LNCAP (cell line): ENCODE data around the gene MYRFL.

ENCODE experiments used
- CTCF ChIP-seq: fragments of 450-650 bp; IDR thresholded peaks from 2 replicates; pipeline ENCODE4 v1.5.1; 2017; ENCODE audit warnings: mild to moderate bottlenecking

The MYRFL gene

GRCh38 chr12:69935651-69936100, 110.6 kb downstream of the MYRFL start:
- no peak for TF ChIP-seq CTCF

- TF ChIP-seq CTCF = no peak
These were observed 111.2 kb downstream of the MYRFL start for GRCh38 chr12:69936214-69936731.

- no peak for TF ChIP-seq CTCF
These were observed 111.7 kb downstream of the MYRFL start for GRCh38 chr12:69936766-69937165.

GRCh38 chr12:69947123-69947522, 122.1 kb downstream of the MYRFL start:
- TF ChIP-seq CTCF = no peak

GRCh38 chr12:69947897-69948296, 122.9 kb downstream of the MYRFL start:
- TF ChIP-seq CTCF = no peak

- no peak for TF ChIP-seq CTCF
These were observed 123.8 kb downstream of the MYRFL start for GRCh38 chr12:69948851-69949250.

- TF ChIP-seq CTCF = no peak
These were observed 124.4 kb downstream of the MYRFL start for GRCh38 chr12:69949311-69950002.
